Measurements from ENCODE around the gene KCNJ15. TPM values are rescaled to one million over a fixed set of nuclear protein-coding genes. Genes with fewer than 3 reads are reported as not detected.

KCNJ15 gene
- total and polyA plus RNA-seq, 2 experiments from 2014 or later = not detected

DNA sequence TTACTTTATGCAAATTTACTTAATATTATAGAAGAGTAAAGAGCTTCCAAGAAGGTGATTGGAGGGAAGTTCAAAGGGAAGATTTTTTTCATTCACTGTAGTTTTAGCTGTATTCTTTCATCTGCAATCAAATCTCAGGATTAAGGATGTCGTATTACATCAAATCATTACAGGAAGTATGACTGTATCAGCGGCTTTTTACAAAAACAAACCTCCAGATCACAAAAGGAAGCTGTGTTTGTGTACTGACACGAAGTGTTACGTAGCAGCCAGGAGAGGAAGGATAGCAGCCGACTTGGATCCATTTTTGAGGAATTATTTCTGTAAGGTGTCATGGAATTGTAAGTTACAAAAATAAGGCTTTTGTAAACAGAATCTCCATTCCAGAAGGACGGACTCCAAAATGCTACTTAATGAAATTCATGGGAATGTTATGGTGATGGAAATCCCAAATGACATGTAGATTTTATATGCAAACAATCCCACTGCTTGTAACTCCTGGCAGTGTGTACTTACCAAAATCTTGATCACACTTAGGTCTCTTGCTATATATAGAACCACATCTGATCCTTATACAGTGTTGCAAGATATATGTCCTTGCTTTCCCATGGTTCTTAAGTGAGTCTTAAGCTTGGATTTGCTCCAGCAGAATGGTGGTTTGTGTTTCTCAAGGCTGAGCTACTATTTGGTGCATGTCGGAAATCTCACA lies 49.8 kb downstream of the KCNJ15 start (continued):
- TF ChIP-seq ZNF462 (CRISPR knock-in tag; IDR thresholded peaks at IDR 0.05) = no peak
- no peak for TF ChIP-seq ZNF114 (CRISPR knock-in tag; IDR thresholded peaks at IDR 0.05)
- no peak for TF ChIP-seq STAT1 (IDR thresholded peaks at IDR 0.05; ENCODE audit: unreplicated experiment)
- no peak for TF ChIP-seq CREB1 (CRISPR knock-in tag; IDR thresholded peaks at IDR 0.05; ENCODE audit: low read depth)
- TF ChIP-seq EZH2phosphoT487 (IDR thresholded peaks at IDR 0.05; ENCODE audit: unreplicated experiment) = no peak
- TF ChIP-seq ZNF331 (CRISPR knock-in tag; IDR thresholded peaks at IDR 0.05; ENCODE audit: low read depth) = no peak
- no peak for TF ChIP-seq POLR2AphosphoS5 (IDR thresholded peaks at IDR 0.05; ENCODE audit: low read depth)
- TF ChIP-seq JUNB (IDR thresholded peaks at IDR 0.05; ENCODE audit: unreplicated experiment) = no peak
- TF ChIP-seq EZH2 (IDR thresholded peaks at IDR 0.05; ENCODE audit: low read depth, unreplicated experiment) = no peak

Measured in GM23338 (cell line).